Esophagus muscularis mucosa (tissue), 4 donors: ENCODE results near the gene AATF.

ENCODE experiments used
- EP300 ChIP-seq: sonication (generic); formaldehyde crosslinking; IDR thresholded peaks from one replicate; pipeline ENCODE4 v1.6.1; 2017; ENCODE audit warnings: antibody characterized with exemption
- POLR2A ChIP-seq: fragments of 450-650 bp; IDR thresholded peaks from one replicate; pipeline ENCODE4 v1.6.1; 2017; ENCODE audit warnings: antibody characterized with exemption, moderate library complexity, mild to moderate bottlenecking, low read depth
- POLR2AphosphoS5 ChIP-seq, 2 donors: sonication (generic); formaldehyde crosslinking; IDR thresholded peaks; one replicate each; pipeline ENCODE4 v1.6.1; 2017; ENCODE audit warnings: antibody characterized with exemption in 2 of 2
- TF ChIP-seq, protein P1 (sequence below), 3 experiments: fragments of 200-600 bp in 2 of 3; fragments of 450-650 bp in 1 of 3; sonication (generic) in 2 of 3; IDR thresholded peaks; one replicate each; pipeline ENCODE4 v1.5.1; 2017 to 2019; ENCODE audit warnings: antibody characterized with exemption in 3 of 3, mild to moderate bottlenecking in 2 of 3, moderate library complexity in 1 of 3

DNA sequence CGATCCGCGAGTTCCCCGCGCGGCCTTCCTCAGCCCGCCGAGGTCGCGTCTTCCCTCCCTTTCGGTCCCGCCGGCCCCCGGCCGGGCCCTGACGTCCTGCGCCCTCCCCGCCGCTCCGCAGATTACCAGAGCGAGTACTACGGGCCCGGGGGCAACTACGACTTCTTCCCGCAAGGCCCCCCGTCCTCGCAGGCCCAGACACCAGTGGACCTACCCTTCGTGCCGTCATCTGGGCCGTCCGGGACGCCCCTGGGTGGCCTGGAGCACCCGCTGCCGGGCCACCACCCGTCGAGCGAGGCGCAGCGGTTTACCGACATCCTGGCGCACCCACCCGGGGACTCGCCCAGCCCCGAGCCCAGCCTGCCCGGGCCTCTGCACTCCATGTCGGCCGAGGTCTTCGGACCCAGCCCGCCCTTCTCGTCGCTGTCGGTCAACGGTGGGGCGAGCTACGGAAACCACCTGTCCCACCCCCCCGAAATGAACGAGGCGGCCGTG lies 6.1 kb upstream of the AATF start:
- TF ChIP-seq EP300 (no peak), POLR2AphosphoS5 (IDR thresholded peaks at IDR 0.05) (no peak), POLR2A (no peak)
- TF ChIP-seq, protein P1, sequence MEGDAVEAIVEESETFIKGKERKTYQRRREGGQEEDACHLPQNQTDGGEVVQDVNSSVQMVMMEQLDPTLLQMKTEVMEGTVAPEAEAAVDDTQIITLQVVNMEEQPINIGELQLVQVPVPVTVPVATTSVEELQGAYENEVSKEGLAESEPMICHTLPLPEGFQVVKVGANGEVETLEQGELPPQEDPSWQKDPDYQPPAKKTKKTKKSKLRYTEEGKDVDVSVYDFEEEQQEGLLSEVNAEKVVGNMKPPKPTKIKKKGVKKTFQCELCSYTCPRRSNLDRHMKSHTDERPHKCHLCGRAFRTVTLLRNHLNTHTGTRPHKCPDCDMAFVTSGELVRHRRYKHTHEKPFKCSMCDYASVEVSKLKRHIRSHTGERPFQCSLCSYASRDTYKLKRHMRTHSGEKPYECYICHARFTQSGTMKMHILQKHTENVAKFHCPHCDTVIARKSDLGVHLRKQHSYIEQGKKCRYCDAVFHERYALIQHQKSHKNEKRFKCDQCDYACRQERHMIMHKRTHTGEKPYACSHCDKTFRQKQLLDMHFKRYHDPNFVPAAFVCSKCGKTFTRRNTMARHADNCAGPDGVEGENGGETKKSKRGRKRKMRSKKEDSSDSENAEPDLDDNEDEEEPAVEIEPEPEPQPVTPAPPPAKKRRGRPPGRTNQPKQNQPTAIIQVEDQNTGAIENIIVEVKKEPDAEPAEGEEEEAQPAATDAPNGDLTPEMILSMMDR (IDR thresholded peaks at IDR 0.05): no peak
